Measurements from ENCODE around the gene TAF11L8.
"Not testable (repeated sequence)": the region's sequence is repeated elsewhere in the genome, so short reads cannot be mapped to it uniquely, and the experiment has no call there.

Gene TAF11L8

DNA sequence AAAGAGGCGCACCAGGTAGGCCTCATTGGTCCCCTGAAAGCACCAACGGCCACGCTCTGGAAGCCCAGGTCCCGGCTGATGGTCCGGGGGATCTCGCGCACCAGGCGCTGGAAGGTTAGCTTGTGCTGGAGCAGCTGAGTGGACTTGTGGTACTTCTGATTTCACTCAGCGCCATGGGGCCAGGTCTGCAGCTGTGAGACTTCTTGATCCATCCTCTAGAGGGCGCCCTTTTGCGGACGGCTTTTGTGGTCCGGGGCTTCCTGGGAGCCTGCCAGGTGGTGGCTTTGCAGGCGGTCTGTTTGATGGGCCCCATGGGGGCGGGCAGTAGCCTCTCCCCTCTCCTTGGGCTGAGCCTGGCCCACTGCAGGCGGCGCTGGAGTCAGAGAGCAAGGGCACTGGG lies 29.9 kb upstream of the TAF11L8 start:
- no peaks in the 10 kb centered on the region for H3K36me3 ChIP-seq (replicated peaks in 1 of 2; ENCODE audit: control insufficient read depth in 2 of 2, insufficient read depth in 2 of 2, low read length in 2 of 2)
- H2BK5ac ChIP-seq (ENCODE audit: low read length), result no peak overlapping the region
- no peak overlapping the region for H3K4ac ChIP-seq (ENCODE audit: low read length)
- H3K9ac ChIP-seq (ENCODE audit: low read depth, low read length, poor library complexity), result no peak overlapping the region
- H3K79me1 ChIP-seq (ENCODE audit: low read depth, low read length), result no peaks in the 10 kb centered on the region
- no peak overlapping the region for H2AFZ ChIP-seq (ENCODE audit: low read length)
- no peak overlapping the region for H3K4me2 ChIP-seq (ENCODE audit: insufficient read depth, low read length, poor library complexity, severe bottlenecking)
- no CpG with 5 or more reads among the region's 17 CpGs for WGBS, 2 donors (ENCODE audit: extremely low coverage in 2 of 2, insufficient read length in 2 of 2, insufficient replicate concordance in 1 of 2)
- H3K27me3 ChIP-seq (ENCODE audit: control insufficient read depth in 3 of 3, insufficient read depth in 3 of 3, low read depth in 1 of 3, low read length in 3 of 3), result no peaks in the 10 kb centered on the region
- H3K27ac ChIP-seq (replicated peaks; ENCODE audit: low read length), result no peak overlapping the region
- H2BK120ac ChIP-seq (ENCODE audit: low read depth, low read length), result no peak overlapping the region
- H3K9me3 ChIP-seq (replicated peaks in 1 of 2; ENCODE audit: control insufficient read depth in 2 of 2, insufficient read depth in 1 of 2, low read depth in 1 of 2, low read length in 2 of 2), result no peaks in the 10 kb centered on the region
- no peaks in the 10 kb centered on the region for H3K4me1 ChIP-seq (ENCODE audit: control insufficient read depth in 2 of 2, insufficient read depth in 1 of 2, low read depth in 1 of 2, low read length in 2 of 2)
- no peak for DNase-seq (ENCODE audit: low spot score)
- no peak overlapping the region for H2AK5ac ChIP-seq (ENCODE audit: low read depth, low read length)
- no peak overlapping the region for H2BK15ac ChIP-seq (ENCODE audit: low read length)
- H3K23ac ChIP-seq (ENCODE audit: low read depth, low read length, poor library complexity), result no peak overlapping the region
- peak overlapping the region; percentile 76 for H3K18ac ChIP-seq (ENCODE audit: low read length)
- no peak overlapping the region for H2BK12ac ChIP-seq (ENCODE audit: low read length)
- no peak overlapping the region for H4K8ac ChIP-seq (ENCODE audit: low read depth, low read length)
- H4K91ac ChIP-seq (ENCODE audit: low read depth, low read length, poor library complexity), result no peak overlapping the region
- no peak overlapping the region for H3K14ac ChIP-seq (ENCODE audit: low read length)
- peak overlapping the region in 1 of 2 donors; percentile 9 for H3K4me3 ChIP-seq (ENCODE audit: low read length in 2 of 2)

DNA sequence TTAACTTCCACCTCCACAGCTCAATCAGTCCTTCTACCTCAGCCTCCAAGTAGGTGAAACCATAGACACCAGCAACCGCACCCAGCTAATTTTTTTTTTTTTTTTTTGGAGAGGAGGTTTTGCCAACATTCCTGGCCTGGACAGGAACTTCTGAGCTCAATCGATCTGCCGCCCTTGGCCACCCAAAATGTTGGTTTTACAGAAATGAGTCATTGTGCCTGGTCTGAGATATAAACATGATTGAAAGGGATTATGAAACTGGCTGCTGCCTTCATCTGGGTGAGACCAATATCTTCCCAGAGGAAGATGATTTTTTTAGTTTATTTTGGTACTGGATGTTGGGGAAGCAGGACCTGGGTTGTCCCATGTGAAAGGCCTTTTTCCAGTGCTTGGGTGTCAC lies 28.6 kb upstream of the TAF11L8 start:
- H2BK5ac ChIP-seq (ENCODE audit: low read length), result no peak overlapping the region
- H4K8ac ChIP-seq (ENCODE audit: low read depth, low read length), result no peak overlapping the region
- WGBS, 2 donors (ENCODE audit: extremely low coverage in 2 of 2, insufficient read length in 2 of 2, insufficient replicate concordance in 1 of 2), result no CpG with 5 or more reads among the region's 3 CpGs
- no peak overlapping the region for H2AFZ ChIP-seq (ENCODE audit: low read length)
- H3K9ac ChIP-seq (ENCODE audit: low read depth, low read length, poor library complexity), result no peak overlapping the region
- H3K79me1 ChIP-seq (ENCODE audit: low read depth, low read length), result no peaks in the 10 kb centered on the region
- H3K23ac ChIP-seq (ENCODE audit: low read depth, low read length, poor library complexity), result no peak overlapping the region
- no peak overlapping the region for H3K4ac ChIP-seq (ENCODE audit: low read length)
- H2AK5ac ChIP-seq (ENCODE audit: low read depth, low read length), result no peak overlapping the region
- H2BK15ac ChIP-seq (ENCODE audit: low read length), result no peak overlapping the region
- no peaks in the 10 kb centered on the region for H3K4me1 ChIP-seq (ENCODE audit: control insufficient read depth in 2 of 2, insufficient read depth in 1 of 2, low read depth in 1 of 2, low read length in 2 of 2)
- no peaks in the 10 kb centered on the region for H3K9me3 ChIP-seq (replicated peaks in 1 of 2; ENCODE audit: control insufficient read depth in 2 of 2, insufficient read depth in 1 of 2, low read depth in 1 of 2, low read length in 2 of 2)
- no peak overlapping the region for H2BK120ac ChIP-seq (ENCODE audit: low read depth, low read length)
- no peaks in the 10 kb centered on the region for H3K27me3 ChIP-seq (ENCODE audit: control insufficient read depth in 3 of 3, insufficient read depth in 3 of 3, low read depth in 1 of 3, low read length in 3 of 3)
- no peak overlapping the region for H3K18ac ChIP-seq (ENCODE audit: low read length)
- H3K4me3 ChIP-seq (ENCODE audit: low read length in 2 of 2), result no peak overlapping the region
- H3K4me2 ChIP-seq (ENCODE audit: insufficient read depth, low read length, poor library complexity, severe bottlenecking), result no peak overlapping the region
- no peak overlapping the region for H3K14ac ChIP-seq (ENCODE audit: low read length)
- H2BK12ac ChIP-seq (ENCODE audit: low read length), result no peak overlapping the region
- no peak for DNase-seq (ENCODE audit: low spot score)
- H4K91ac ChIP-seq (ENCODE audit: low read depth, low read length, poor library complexity), result no peak overlapping the region
- H3K36me3 ChIP-seq (replicated peaks in 1 of 2; ENCODE audit: control insufficient read depth in 2 of 2, insufficient read depth in 2 of 2, low read length in 2 of 2), result no peaks in the 10 kb centered on the region
- no peak overlapping the region for H3K27ac ChIP-seq (replicated peaks; ENCODE audit: low read length)

DNA sequence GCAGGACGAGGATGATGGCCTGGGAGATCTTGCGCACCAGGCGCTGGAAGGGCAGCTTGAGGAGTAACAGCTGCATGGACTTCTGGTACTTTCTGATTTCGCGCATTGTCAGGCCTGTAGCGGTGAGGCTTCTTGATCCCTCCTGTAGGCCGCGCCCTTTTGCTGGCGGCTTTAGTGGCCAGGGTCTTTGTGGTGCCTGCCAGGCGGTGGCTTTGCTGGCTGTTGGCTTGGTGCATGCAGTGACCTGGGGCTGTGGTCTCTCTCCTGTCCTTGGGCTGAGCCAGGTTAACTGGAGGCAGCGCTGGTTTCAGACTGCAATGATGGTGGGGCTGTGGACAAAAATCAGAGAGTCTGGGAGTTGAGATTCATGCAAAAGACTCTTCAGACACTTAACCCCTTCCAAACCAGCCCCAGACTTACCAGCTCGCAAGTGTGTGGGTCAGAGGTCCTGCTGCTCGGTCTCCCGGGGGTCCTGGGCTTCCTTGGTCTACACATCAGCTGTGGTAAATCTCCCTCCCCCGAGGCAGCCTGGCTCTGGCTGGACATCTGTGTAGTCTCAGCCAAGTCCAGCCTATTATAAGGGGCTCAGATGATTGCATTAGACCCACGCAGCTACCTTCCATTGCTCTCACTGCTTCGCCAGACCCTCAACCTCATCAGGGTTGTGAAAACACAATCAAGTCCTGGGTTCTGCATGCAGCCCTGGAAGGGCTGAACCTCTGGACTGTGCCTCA lies 24.3 kb upstream of the TAF11L8 start:
- Histone ChIP-seq H4K8ac (ENCODE audit: low read depth, low read length) (no peak overlapping the region), H2BK12ac (ENCODE audit: low read length) (no peak overlapping the region), H3K9ac (ENCODE audit: low read depth, low read length, poor library complexity) (no peak overlapping the region), H3K4ac (ENCODE audit: low read length) (no peak overlapping the region), H3K23ac (ENCODE audit: low read depth, low read length, poor library complexity) (no peak overlapping the region), H2BK120ac (ENCODE audit: low read depth, low read length) (no peak overlapping the region), H3K27me3 (ENCODE audit: control insufficient read depth in 3 of 3, insufficient read depth in 3 of 3, low read depth in 1 of 3, low read length in 3 of 3) (no peaks in the 10 kb centered on the region), H3K14ac (ENCODE audit: low read length) (no peak overlapping the region), H3K18ac (ENCODE audit: low read length) (peak overlapping the region; percentile 71), H2BK5ac (ENCODE audit: low read length) (no peak overlapping the region), H3K79me1 (ENCODE audit: low read depth, low read length) (no peaks in the 10 kb centered on the region), H3K4me1 (ENCODE audit: control insufficient read depth in 2 of 2, insufficient read depth in 1 of 2, low read depth in 1 of 2, low read length in 2 of 2) (no peaks in the 10 kb centered on the region), H2AK5ac (ENCODE audit: low read depth, low read length) (no peak overlapping the region), H2BK15ac (ENCODE audit: low read length) (no peak overlapping the region), H4K91ac (ENCODE audit: low read depth, low read length, poor library complexity) (no peak overlapping the region), H3K4me3 (ENCODE audit: low read length in 2 of 2) (no peak overlapping the region), H3K9me3 (replicated peaks in 1 of 2; ENCODE audit: control insufficient read depth in 2 of 2, insufficient read depth in 1 of 2, low read depth in 1 of 2, low read length in 2 of 2) (no peaks in the 10 kb centered on the region), H3K36me3 (replicated peaks in 1 of 2; ENCODE audit: control insufficient read depth in 2 of 2, insufficient read depth in 2 of 2, low read length in 2 of 2) (no peaks in the 10 kb centered on the region), H2AFZ (ENCODE audit: low read length) (no peak overlapping the region), H3K4me2 (ENCODE audit: insufficient read depth, low read length, poor library complexity, severe bottlenecking) (no peak overlapping the region), H3K27ac (replicated peaks; ENCODE audit: low read length) (no peak overlapping the region)
- DNase-seq (ENCODE audit: low spot score), result no peak
- no CpG with 5 or more reads among the region's 17 CpGs for WGBS, 2 donors (ENCODE audit: extremely low coverage in 2 of 2, insufficient read length in 2 of 2, insufficient replicate concordance in 1 of 2)

DNA sequence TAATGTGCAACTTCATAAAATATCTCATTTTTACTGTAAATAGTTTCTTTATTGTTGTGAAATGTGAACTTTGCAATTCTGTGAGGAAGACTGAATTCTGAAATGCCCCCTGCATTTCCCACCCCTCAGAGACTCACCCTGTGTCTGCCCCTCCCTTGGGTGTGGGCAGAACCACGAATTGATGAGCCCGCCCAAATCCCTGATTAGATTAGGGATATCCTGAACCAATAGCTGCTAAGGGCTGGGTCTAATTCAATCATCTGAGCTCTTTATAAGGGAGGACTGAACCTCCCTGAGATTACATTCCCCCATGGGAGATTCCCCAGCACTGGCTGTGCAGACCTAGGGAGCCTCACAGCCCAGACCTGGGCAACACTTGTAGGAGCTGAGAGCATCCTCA lies 19.3 kb upstream of the TAF11L8 start, which contains the start of gene TAF11L12:
TAF11L12 (plus strand) TSS at position 301 of the 400 bp plus-strand sequence.
- H3K4me2 ChIP-seq (ENCODE audit: insufficient read depth, low read length, poor library complexity, severe bottlenecking); H2AK5ac ChIP-seq (ENCODE audit: low read depth, low read length); DNase-seq (ENCODE audit: low spot score); H2BK120ac ChIP-seq (ENCODE audit: low read depth, low read length); H3K23ac ChIP-seq (ENCODE audit: low read depth, low read length, poor library complexity); H3K4me3 ChIP-seq (ENCODE audit: low read length in 2 of 2); H3K4ac ChIP-seq (ENCODE audit: low read length); H2BK15ac ChIP-seq (ENCODE audit: low read length); H4K8ac ChIP-seq (ENCODE audit: low read depth, low read length); H3K36me3 ChIP-seq (replicated peaks in 1 of 2; ENCODE audit: control insufficient read depth in 2 of 2, insufficient read depth in 2 of 2, low read length in 2 of 2); H3K9me3 ChIP-seq (replicated peaks in 1 of 2; ENCODE audit: control insufficient read depth in 2 of 2, insufficient read depth in 1 of 2, low read depth in 1 of 2, low read length in 2 of 2); H3K27ac ChIP-seq (replicated peaks; ENCODE audit: low read length); H2AFZ ChIP-seq (ENCODE audit: low read length); H3K18ac ChIP-seq (ENCODE audit: low read length); H3K79me1 ChIP-seq (ENCODE audit: low read depth, low read length); H3K14ac ChIP-seq (ENCODE audit: low read length); H2BK12ac ChIP-seq (ENCODE audit: low read length); H3K4me1 ChIP-seq (ENCODE audit: control insufficient read depth in 2 of 2, insufficient read depth in 1 of 2, low read depth in 1 of 2, low read length in 2 of 2); H4K91ac ChIP-seq (ENCODE audit: low read depth, low read length, poor library complexity); H2BK5ac ChIP-seq (ENCODE audit: low read length); H3K9ac ChIP-seq (ENCODE audit: low read depth, low read length, poor library complexity); H3K27me3 ChIP-seq (ENCODE audit: control insufficient read depth in 3 of 3, insufficient read depth in 3 of 3, low read depth in 1 of 3, low read length in 3 of 3): not testable (repeated sequence)
- no CpG with 5 or more reads among the region's 2 CpGs for WGBS, 2 donors (ENCODE audit: extremely low coverage in 2 of 2, insufficient read length in 2 of 2, insufficient replicate concordance in 1 of 2)
